SK-N-SH (cell line): ENCODE measurements around the gene MT1H.

Experiments used
- CHD2 ChIP-seq: fragments of 150-350 bp; IDR thresholded peaks from 2 replicates; pipeline ENCODE4 v1.6.1; 2018; ENCODE audit warnings: low read length; ENCODE audit not compliant: partially characterized antibody
- NRF1 ChIP-seq: IDR thresholded peaks from 2 replicates; pipeline ENCODE4 v1.6.1; 2012; ENCODE audit warnings: low read depth, mild to moderate bottlenecking, low read length
- POLR2AphosphoS5 ChIP-seq: IDR thresholded peaks from 2 replicates; pipeline ENCODE4 v1.6.1; 2012; ENCODE audit warnings: low read depth, low read length
- SMC3 ChIP-seq: IDR thresholded peaks from 2 replicates; pipeline ENCODE4 v1.6.1; 2012; ENCODE audit warnings: low read depth, low read length, improper control_type of control experiment
- TEAD4 ChIP-seq: IDR thresholded peaks from 2 replicates; pipeline ENCODE4 v1.4.0; 2012; ENCODE audit warnings: mild to moderate bottlenecking, borderline replicate concordance; ENCODE audit not compliant: insufficient read depth
- TF ChIP-seq, protein P1 (sequence below): IDR thresholded peaks from 2 replicates; pipeline ENCODE4 v1.4.0; 2012; ENCODE audit warnings: low read depth, borderline replicate concordance
- TF ChIP-seq, protein P2 (sequence below): fragments of 200-600 bp; sonication (generic); IDR thresholded peaks from 2 replicates; pipeline ENCODE4 v1.6.1; 2017; ENCODE audit warnings: antibody characterized with exemption, mild to moderate bottlenecking, moderate library complexity

DNA sequence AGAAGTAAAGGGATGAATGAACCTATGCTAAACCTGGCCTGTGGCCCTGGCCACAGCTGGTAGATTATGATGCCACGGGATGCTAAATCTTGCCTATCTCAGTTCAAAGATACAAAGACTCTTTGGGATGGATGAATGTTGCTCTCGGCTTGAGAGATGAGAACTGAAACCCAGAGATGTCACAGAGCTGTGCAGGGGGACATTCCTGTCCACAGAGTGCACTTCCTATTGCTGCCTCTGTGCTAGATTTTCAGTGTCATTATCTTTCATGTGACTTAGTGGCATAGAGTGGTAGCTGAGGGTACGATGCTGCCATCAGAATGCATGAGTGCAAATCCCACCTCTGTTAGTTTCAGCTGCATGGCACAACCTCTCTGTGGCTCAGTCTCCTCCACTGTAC lies 39.5 kb upstream of the MT1H start:
- TF ChIP-seq, protein P1, sequence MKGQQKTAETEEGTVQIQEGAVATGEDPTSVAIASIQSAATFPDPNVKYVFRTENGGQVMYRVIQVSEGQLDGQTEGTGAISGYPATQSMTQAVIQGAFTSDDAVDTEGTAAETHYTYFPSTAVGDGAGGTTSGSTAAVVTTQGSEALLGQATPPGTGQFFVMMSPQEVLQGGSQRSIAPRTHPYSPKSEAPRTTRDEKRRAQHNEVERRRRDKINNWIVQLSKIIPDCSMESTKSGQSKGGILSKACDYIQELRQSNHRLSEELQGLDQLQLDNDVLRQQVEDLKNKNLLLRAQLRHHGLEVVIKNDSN: no peak
- TF ChIP-seq POLR2AphosphoS5: no peak
- TF ChIP-seq TEAD4: no peak
- no peak for TF ChIP-seq NRF1
- no peak for TF ChIP-seq CHD2
- TF ChIP-seq, protein P2, sequence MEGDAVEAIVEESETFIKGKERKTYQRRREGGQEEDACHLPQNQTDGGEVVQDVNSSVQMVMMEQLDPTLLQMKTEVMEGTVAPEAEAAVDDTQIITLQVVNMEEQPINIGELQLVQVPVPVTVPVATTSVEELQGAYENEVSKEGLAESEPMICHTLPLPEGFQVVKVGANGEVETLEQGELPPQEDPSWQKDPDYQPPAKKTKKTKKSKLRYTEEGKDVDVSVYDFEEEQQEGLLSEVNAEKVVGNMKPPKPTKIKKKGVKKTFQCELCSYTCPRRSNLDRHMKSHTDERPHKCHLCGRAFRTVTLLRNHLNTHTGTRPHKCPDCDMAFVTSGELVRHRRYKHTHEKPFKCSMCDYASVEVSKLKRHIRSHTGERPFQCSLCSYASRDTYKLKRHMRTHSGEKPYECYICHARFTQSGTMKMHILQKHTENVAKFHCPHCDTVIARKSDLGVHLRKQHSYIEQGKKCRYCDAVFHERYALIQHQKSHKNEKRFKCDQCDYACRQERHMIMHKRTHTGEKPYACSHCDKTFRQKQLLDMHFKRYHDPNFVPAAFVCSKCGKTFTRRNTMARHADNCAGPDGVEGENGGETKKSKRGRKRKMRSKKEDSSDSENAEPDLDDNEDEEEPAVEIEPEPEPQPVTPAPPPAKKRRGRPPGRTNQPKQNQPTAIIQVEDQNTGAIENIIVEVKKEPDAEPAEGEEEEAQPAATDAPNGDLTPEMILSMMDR: no peak
- no peak for TF ChIP-seq SMC3
